Measurements from ENCODE around the gene STPG3. TPM values are rescaled to one million over a fixed set of nuclear protein-coding genes. Genes with fewer than 3 reads are reported as not detected.

STPG3 gene
- total and polyA plus RNA-seq, 7 donors: 0.08 TPM; not detected in 6

DNA sequence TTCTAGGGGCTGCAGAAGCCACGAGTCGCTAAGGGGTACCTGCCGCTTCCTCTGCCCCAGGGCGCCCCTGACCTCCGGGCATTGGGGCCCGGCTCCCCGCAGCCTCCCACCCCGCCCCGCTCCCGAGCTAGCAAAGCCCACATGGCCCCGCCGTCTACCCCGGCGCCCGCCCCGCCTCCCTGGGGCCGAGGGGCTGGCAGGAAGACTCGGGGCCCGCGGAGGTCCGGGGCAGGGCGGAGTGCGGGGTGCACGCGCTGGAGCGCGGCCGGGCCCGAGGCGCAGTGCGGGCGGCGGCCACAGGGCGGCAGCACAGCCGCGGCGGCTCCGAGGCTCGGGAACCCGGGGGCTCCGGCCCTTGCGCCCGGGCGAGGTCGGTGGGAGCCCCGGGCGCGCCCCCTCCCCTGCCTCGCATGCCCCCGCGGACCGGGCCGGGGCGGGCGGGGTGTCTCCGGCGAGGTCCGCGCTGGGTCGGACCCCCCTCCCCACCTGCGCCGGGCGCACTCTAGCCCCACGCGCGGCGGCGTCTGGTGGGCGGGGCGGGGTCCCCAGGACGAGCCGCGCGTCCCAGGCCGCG lies 44.2 kb downstream of the STPG3 start:
- TF ChIP-seq, protein P1, sequence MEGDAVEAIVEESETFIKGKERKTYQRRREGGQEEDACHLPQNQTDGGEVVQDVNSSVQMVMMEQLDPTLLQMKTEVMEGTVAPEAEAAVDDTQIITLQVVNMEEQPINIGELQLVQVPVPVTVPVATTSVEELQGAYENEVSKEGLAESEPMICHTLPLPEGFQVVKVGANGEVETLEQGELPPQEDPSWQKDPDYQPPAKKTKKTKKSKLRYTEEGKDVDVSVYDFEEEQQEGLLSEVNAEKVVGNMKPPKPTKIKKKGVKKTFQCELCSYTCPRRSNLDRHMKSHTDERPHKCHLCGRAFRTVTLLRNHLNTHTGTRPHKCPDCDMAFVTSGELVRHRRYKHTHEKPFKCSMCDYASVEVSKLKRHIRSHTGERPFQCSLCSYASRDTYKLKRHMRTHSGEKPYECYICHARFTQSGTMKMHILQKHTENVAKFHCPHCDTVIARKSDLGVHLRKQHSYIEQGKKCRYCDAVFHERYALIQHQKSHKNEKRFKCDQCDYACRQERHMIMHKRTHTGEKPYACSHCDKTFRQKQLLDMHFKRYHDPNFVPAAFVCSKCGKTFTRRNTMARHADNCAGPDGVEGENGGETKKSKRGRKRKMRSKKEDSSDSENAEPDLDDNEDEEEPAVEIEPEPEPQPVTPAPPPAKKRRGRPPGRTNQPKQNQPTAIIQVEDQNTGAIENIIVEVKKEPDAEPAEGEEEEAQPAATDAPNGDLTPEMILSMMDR (IDR thresholded peaks at IDR 0.05): peak; percentile 77
- ATAC-seq: peak; percentile 55 to 78 (median 73)
- H3K9me3 ChIP-seq: no peaks in the 10 kb centered on the region
- DNase-seq: no peak
- WGBS, 3 donors: 1 to 2% (median 2%) methylated on average over 33 to 76 of the region's 76 CpGs
- H3K4me3 ChIP-seq: peak overlapping the region; percentile 59
- intact Hi-C loops (cut with DNase I): loop anchor here (5.0 to 10.0 kb wide), 2 partner anchors 112 to 229 kb away; no protein-coding TSS in a partner anchor
- peaks cover 0 to 74% (median 32%) of the 10 kb centered on the region in 3 donors for H3K27me3 ChIP-seq (ENCODE audit: insufficient read depth in 3 of 3, low read length in 2 of 3)
- H3K4me1 ChIP-seq: peaks cover under 1% of the 10 kb centered on the region
- peak overlapping the region; percentile 58 for H3K27ac ChIP-seq
- H3K36me3 ChIP-seq (ENCODE audit: insufficient read depth in 1 of 2, low read depth in 1 of 2): no peaks in the 10 kb centered on the region

- TF ChIP-seq, protein P1 (IDR thresholded peaks at IDR 0.05): no peak
- no peaks in the 10 kb centered on the region for H3K36me3 ChIP-seq (ENCODE audit: insufficient read depth in 1 of 2, low read depth in 1 of 2)
- peaks cover 0 to 79% (median 32%) of the 10 kb centered on the region in 3 donors for H3K27me3 ChIP-seq (ENCODE audit: insufficient read depth in 3 of 3, low read length in 2 of 3)
- ATAC-seq: peak in 1 of 4 donors; percentile 4
- WGBS, 3 donors: 10 to 17% (median 17%) methylated on average over 31 to 78 of the region's 78 CpGs
- no peaks in the 10 kb centered on the region for H3K9me3 ChIP-seq
- H3K4me1 ChIP-seq: peaks cover 7% of the 10 kb centered on the region
- peak overlapping the region; percentile 58 for H3K27ac ChIP-seq
- DNase-seq: no peak
- intact Hi-C loops (cut with DNase I): loop anchor here (2.0 to 10.0 kb wide), 3 partner anchors 111 to 229 kb away; no protein-coding TSS in a partner anchor
- H3K4me3 ChIP-seq: peak overlapping the region; percentile 59
Measured at GRCh38 chr9:137295849-137296669, 45.0 kb downstream of the STPG3 start.

GRCh38 chr9:137296670-137297664 lies 45.9 kb downstream of the STPG3 start:
- H3K9me3 ChIP-seq: no peaks in the 10 kb centered on the region
- WGBS, 3 donors: 51 to 60% (median 57%) methylated on average over 24 of the region's 24 CpGs
- DNase-seq (no peak), ATAC-seq (peak in 2 of 4 donors; percentile 11 to 18)
- peak overlapping the region; percentile 58 for H3K27ac ChIP-seq
- peak overlapping the region; percentile 59 for H3K4me3 ChIP-seq
- H3K36me3 ChIP-seq (ENCODE audit: insufficient read depth in 1 of 2, low read depth in 1 of 2): no peaks in the 10 kb centered on the region
- TF ChIP-seq, protein P1 (IDR thresholded peaks at IDR 0.05): no peak
- intact Hi-C loops (cut with DNase I): loop anchor here (2.0 to 10.0 kb wide), 3 partner anchors 110 to 228 kb away; no protein-coding TSS in a partner anchor
- H3K27me3 ChIP-seq (ENCODE audit: insufficient read depth in 3 of 3, low read length in 2 of 3): peaks cover 0 to 85% (median 32%) of the 10 kb centered on the region in 3 donors
- peaks cover 7% of the 10 kb centered on the region for H3K4me1 ChIP-seq

- peaks cover 7% of the 10 kb centered on the region for H3K4me1 ChIP-seq
- intact Hi-C loops (cut with DNase I): loop anchor here (2.0 to 10.0 kb wide), 3 partner anchors 109 to 227 kb away; no protein-coding TSS in a partner anchor
- peak overlapping the region; percentile 66 for H3K4me3 ChIP-seq
- ATAC-seq (no peak), DNase-seq (no peak)
- TF ChIP-seq, protein P1 (IDR thresholded peaks at IDR 0.05): no peak
- H3K36me3 ChIP-seq (ENCODE audit: insufficient read depth in 1 of 2, low read depth in 1 of 2): no peaks in the 10 kb centered on the region
- WGBS, 3 donors: 52 to 81% (median 70%) methylated on average over 7 of the region's 7 CpGs
- peak overlapping the region; percentile 50 for H3K27ac ChIP-seq
- H3K9me3 ChIP-seq: no peaks in the 10 kb centered on the region
- H3K27me3 ChIP-seq (ENCODE audit: insufficient read depth in 3 of 3, low read length in 2 of 3): peaks cover 0 to 87% (median 32%) of the 10 kb centered on the region in 3 donors
Measured at GRCh38 chr9:137297966-137298365, 46.9 kb downstream of the STPG3 start.
